Kidney epithelial cell (primary cell): ENCODE results near the gene ODF2L. TPM values are rescaled to one million over a fixed set of nuclear protein-coding genes. Genes with fewer than 3 reads are reported as not detected.
A peak's percentile ranks its signal among the peaks of the same experiment; 100 is the strongest.

Experiments used
- DNase-seq: peaks from one replicate; pipeline ENCODE4 v3.0.0-alpha.2; 2010; ENCODE audit warnings: low read depth
- H3K27me3 ChIP-seq: 2 replicates; pipeline ENCODE4 v1.6.0; 2011; ENCODE audit warnings: low read length; ENCODE audit not compliant: control insufficient read depth, insufficient read depth
- H3K36me3 ChIP-seq: 2 replicates; pipeline ENCODE4 v1.5.1; 2011; ENCODE audit warnings: low read length; ENCODE audit not compliant: control insufficient read depth, insufficient read depth
- H3K4me3 ChIP-seq: 2 replicates; pipeline ENCODE4 v1.5.1; 2011; ENCODE audit warnings: low read depth, mild to moderate bottlenecking, control low read depth, low read length
- total RNA-seq: library from RNA; depleted of rRNA; stranded (reverse); fragments of >200 nt; gene quantifications from 2 replicates; pipeline ENCODE4 v1.2.3, GENCODE V29; 2015
- TF ChIP-seq, protein P1 (sequence below): IDR thresholded peaks from 2 replicates; pipeline ENCODE4 v1.5.1; 2011; ENCODE audit warnings: mild to moderate bottlenecking, moderate library complexity, low read length, control low read depth, inconsistent platforms; ENCODE audit not compliant: insufficient read depth, poor library complexity, severe bottlenecking

Gene ODF2L
- total RNA-seq, 1 donor from 2014 or later: 26.4 TPM

DNA sequence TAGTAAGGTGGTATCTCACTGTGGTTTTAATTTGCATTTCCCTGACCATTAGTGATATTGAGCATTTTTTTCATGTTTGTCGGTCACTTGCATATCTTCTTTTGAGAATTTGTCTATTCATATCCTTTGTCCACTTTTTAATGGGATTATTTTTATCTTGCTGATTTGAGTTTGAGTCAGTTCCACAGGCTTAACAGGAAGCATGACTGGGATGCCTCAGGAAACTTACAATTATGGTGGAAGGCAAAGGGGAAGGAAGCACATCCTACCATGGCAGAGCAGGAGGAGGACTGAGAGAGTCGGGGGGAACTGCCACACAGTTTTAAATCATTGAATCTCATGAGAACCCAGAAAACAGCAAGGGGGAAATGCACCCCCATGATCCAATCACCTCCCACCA lies 51.1 kb downstream of the ODF2L start:
- H3K36me3 ChIP-seq: no peaks in the 10 kb centered on the region
- no peaks in the 10 kb centered on the region for H3K27me3 ChIP-seq
- DNase-seq: no peak
- H3K4me3 ChIP-seq: no peak overlapping the region
- TF ChIP-seq, protein P1, sequence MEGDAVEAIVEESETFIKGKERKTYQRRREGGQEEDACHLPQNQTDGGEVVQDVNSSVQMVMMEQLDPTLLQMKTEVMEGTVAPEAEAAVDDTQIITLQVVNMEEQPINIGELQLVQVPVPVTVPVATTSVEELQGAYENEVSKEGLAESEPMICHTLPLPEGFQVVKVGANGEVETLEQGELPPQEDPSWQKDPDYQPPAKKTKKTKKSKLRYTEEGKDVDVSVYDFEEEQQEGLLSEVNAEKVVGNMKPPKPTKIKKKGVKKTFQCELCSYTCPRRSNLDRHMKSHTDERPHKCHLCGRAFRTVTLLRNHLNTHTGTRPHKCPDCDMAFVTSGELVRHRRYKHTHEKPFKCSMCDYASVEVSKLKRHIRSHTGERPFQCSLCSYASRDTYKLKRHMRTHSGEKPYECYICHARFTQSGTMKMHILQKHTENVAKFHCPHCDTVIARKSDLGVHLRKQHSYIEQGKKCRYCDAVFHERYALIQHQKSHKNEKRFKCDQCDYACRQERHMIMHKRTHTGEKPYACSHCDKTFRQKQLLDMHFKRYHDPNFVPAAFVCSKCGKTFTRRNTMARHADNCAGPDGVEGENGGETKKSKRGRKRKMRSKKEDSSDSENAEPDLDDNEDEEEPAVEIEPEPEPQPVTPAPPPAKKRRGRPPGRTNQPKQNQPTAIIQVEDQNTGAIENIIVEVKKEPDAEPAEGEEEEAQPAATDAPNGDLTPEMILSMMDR: no peak

DNA sequence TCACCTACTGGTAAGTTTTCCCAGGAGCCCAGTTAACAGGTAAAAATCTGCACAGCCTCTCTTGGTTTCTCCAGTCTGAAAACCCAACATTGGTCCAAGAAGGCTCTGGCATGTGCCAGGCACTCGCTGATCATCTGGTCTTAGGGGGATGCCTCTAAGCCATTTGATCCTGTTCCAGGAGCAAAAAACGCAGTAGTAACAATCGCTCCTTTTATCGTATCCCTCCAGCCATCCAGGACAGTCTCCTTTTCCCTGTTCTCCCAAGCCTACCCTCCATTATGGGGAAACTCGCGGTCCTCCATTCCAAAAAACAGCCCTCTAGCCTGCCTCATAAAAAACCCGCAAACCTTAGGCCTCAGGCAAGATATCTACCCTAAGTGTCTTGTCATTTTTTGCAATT lies 56.2 kb downstream of the ODF2L start:
- TF ChIP-seq, protein P1: no peak
- Histone ChIP-seq H3K36me3 (no peaks in the 10 kb centered on the region), H3K4me3 (no peak overlapping the region), H3K27me3 (no peaks in the 10 kb centered on the region)
- DNase-seq: no peak

DNA sequence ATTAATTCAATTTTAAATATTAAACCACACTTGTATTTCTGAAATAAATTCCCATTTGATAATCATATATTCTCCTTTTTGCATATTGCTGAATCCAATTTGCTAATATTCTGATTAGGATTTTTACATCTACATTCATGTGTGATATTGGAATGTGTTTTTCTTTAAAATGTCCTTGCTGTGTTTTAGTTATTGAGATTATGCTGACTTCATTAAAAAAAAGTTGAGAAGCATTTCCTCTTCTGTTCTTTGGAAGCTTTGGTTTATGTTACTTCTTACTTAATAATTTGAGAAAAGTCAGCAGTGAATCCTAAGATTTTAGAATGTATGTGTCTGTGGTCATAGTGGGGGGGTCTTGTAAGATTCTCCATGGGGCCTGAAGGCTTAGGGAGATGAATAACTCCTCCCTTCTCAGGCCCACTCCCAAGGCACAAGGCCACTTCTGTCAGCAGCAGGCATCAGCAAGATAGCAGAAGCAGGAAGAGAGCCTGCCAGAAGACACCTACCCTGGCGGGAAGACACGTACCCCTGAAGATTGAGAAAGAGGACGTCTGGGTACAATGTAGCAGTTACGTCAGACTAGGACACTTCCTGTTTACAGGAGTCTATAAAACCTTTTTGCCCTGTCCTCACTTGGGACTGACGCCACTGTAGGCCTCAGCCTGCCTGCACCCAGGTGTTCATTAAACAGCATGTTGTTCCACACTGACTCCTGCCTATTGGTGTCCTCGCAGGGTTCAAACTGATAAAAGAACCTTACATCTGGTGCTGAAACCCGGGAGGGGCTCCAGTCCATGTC lies 56.9 kb downstream of the ODF2L start:
- Histone ChIP-seq H3K27me3 (no peaks in the 10 kb centered on the region), H3K4me3 (no peak overlapping the region), H3K36me3 (no peaks in the 10 kb centered on the region)
- TF ChIP-seq, protein P1: no peak
- DNase-seq: no peak

DNA sequence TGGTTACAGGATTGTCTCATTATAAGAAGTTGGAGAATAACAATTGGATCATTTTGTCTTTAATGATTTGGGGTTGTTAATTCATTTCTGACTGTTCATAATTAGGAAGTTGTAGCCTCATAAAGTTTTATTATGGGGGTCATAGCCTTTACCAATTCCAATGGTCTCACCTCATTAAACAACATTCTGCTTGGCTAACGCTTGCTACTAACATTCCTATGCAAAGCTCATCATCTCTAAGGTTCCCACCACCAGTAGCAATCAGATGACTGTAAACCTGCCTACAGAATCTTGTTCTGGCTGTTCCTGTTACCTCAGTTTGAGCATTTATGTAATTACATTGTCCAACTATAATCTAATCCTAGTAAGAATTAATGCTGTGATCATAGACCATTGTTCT lies 60.2 kb downstream of the ODF2L start:
- Histone ChIP-seq H3K27me3 (no peaks in the 10 kb centered on the region), H3K4me3 (no peak overlapping the region), H3K36me3 (no peaks in the 10 kb centered on the region)
- DNase-seq: peak; percentile 42
- TF ChIP-seq, protein P1: no peak

DNA sequence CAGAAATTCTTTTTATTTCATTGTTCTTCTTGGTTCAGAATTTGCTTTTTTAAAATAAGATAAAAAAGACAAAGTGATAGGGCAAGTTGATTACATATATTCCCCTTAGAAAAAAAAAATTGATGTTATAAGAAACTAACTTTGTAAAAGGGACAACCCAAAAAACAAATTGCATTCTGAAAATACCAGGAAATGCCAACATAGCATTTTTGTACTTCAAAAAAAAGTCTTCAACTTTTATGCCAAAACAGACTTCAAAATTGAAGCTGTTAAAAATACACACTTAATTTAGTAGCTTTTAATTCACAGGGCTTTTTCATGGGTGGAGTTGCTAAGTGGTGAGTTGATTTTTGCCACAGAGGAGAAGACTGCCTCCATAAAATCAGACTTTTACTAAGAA lies 70.9 kb downstream of the ODF2L start:
- TF ChIP-seq, protein P1: no peak
- Histone ChIP-seq H3K27me3 (no peaks in the 10 kb centered on the region), H3K4me3 (no peak overlapping the region), H3K36me3 (no peaks in the 10 kb centered on the region)
- no peak for DNase-seq

DNA sequence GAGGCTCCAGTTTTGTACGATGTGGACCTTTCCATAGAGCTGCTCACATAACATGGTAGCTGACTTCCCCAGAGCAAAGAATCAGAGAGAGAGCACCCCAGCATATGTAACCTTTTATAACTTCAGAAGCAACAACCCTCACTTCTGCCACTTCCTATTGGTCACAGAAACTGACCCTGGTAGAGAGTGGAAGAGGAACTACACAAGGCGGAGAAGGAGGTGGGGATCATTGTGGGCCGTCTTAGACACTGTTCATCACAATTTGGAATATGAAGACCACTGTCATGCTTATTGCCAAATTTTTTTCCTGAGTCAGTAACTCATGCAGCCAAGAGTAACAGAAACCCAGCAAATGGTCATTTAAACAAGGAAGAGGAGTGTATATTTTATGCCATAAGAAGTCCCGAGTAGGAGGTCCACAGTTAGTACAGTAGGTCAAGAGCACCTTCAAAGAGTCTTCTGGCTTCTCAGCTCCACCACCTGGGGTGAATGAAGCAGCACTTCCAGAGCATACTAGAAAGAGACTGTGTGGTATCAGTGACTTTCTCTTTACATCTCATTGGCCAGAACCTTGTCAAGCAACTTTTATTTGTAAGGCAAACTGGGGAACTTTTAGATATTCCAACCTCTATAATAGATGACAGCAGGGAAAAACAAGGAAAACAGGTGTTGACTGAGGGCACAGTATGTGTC lies 71.8 kb downstream of the ODF2L start:
- DNase-seq: no peak
- Histone ChIP-seq H3K36me3 (no peaks in the 10 kb centered on the region), H3K27me3 (no peaks in the 10 kb centered on the region), H3K4me3 (no peak overlapping the region)
- TF ChIP-seq, protein P1: no peak
